ENCODE results near the gene ATP8B3. TPM values are rescaled to one million over a fixed set of nuclear protein-coding genes. Genes with fewer than 3 reads are reported as not detected.

ATP8B3 gene
- total and polyA plus RNA-seq, 2 of the 13 experiments (the other 11 are each of a cell fraction or from before 2014, with no cell fraction given) = 2.6 to 5.9 TPM

DNA sequence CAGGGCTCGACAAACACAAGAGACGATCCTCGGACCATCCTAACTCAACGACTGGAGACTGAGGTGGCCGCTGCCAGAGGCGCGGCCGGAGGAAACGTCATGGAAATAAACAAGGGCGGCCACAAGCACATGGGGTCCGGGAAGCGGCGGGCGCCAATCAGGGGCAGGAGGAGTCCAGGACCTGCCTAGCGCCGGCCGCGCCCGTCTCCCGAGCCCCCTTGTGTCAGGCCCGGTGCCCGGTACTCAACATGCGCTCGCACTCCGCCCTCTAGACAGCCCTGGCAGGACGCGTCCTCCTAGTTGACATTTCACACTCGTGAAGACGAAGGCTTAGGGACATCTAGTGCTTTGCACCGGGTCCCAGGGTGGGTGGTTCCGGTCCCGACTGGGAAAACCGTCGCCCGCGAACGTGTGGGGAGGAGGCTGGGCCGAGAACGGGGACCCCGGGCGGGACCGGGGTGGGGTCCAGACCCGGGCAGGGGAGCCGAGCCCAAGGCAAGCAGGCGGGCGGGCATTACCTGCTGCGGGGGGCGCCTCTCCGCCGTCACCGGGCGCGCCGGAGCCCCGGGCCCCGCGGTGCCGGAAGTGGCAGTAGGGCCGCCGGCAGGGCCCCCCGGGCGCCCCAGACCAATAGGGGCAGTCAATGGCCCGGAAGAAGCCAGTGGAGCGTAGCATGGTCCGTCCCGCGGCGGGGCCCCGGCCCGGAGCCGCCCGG is 35.8 kb upstream of the ATP8B3 start (continued):
- TF ChIP-seq XRCC5 (optimal IDR thresholded peaks at IDR 0.05; ENCODE audit: low read length) = peak; percentile 17
- no peak for TF ChIP-seq THAP9 (CRISPR knock-in tag; IDR thresholded peaks at IDR 0.05; ENCODE audit: borderline replicate concordance)
- no peak for TF ChIP-seq NFKB2 (CRISPR knock-in tag; IDR thresholded peaks at IDR 0.05; ENCODE audit: borderline replicate concordance)
- TF ChIP-seq, protein P1, sequence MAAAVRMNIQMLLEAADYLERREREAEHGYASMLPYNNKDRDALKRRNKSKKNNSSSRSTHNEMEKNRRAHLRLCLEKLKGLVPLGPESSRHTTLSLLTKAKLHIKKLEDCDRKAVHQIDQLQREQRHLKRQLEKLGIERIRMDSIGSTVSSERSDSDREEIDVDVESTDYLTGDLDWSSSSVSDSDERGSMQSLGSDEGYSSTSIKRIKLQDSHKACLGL (CRISPR knock-in tag; IDR thresholded peaks at IDR 0.05) = no peak
- TF ChIP-seq ZNF570 (CRISPR knock-in tag; IDR thresholded peaks at IDR 0.05; ENCODE audit: borderline replicate concordance) = no peak
- TF ChIP-seq, protein P2, sequence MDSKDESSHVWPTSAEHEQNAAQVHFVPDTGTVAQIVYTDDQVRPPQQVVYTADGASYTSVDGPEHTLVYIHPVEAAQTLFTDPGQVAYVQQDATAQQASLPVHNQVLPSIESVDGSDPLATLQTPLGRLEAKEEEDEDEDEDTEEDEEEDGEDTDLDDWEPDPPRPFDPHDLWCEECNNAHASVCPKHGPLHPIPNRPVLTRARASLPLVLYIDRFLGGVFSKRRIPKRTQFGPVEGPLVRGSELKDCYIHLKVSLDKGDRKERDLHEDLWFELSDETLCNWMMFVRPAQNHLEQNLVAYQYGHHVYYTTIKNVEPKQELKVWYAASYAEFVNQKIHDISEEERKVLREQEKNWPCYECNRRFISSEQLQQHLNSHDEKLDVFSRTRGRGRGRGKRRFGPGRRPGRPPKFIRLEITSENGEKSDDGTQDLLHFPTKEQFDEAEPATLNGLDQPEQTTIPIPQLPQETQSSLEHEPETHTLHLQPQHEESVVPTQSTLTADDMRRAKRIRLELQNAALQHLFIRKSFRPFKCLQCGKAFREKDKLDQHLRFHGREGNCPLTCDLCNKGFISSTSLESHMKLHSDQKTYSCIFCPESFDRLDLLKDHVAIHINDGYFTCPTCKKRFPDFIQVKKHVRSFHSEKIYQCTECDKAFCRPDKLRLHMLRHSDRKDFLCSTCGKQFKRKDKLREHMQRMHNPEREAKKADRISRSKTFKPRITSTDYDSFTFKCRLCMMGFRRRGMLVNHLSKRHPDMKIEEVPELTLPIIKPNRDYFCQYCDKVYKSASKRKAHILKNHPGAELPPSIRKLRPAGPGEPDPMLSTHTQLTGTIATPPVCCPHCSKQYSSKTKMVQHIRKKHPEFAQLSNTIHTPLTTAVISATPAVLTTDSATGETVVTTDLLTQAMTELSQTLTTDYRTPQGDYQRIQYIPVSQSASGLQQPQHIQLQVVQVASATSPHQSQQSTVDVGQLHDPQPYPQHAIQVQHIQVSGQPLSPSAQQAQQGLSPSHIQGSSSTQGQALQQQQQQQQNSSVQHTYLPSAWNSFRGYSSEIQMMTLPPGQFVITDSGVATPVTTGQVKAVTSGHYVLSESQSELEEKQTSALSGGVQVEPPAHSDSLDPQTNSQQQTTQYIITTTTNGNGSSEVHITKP (CRISPR knock-in tag; IDR thresholded peaks at IDR 0.05; ENCODE audit: low read depth) = no peak
- no peak for TF ChIP-seq ZNF512B (CRISPR knock-in tag; IDR thresholded peaks at IDR 0.05; ENCODE audit: borderline replicate concordance)
- no peak for TF ChIP-seq ZNF660 (CRISPR knock-in tag; IDR thresholded peaks at IDR 0.05; ENCODE audit: borderline replicate concordance, low read depth)
- TF ChIP-seq ZC3H13 (CRISPR knock-in tag; IDR thresholded peaks at IDR 0.05) = no peak
- TF ChIP-seq HMGA1 (CRISPR knock-in tag; conservative IDR thresholded peaks at IDR 0.05) = no peak
- no peak; the same call in 1 of the 2 replicates for TF ChIP-seq SALL2 (CRISPR knock-in tag; IDR thresholded peaks at IDR 0.05)
- peak; percentile 1; the same call in 1 of the 2 replicates for TF ChIP-seq ZBTB21 (CRISPR knock-in tag; IDR thresholded peaks at IDR 0.05)
- TF ChIP-seq HOXA3 (CRISPR knock-in tag; IDR thresholded peaks at IDR 0.05) = no peak
- TF ChIP-seq ZNF446 (CRISPR knock-in tag; IDR thresholded peaks at IDR 0.05) = no peak
- no peak for TF ChIP-seq ZNF639 (CRISPR knock-in tag; conservative IDR thresholded peaks at IDR 0.05)
- TF ChIP-seq, protein P3, sequence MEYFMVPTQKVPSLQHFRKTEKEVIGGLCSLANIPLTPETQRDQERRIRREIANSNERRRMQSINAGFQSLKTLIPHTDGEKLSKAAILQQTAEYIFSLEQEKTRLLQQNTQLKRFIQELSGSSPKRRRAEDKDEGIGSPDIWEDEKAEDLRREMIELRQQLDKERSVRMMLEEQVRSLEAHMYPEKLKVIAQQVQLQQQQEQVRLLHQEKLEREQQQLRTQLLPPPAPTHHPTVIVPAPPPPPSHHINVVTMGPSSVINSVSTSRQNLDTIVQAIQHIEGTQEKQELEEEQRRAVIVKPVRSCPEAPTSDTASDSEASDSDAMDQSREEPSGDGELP (IDR thresholded peaks at IDR 0.05; ENCODE audit: borderline replicate concordance, low read depth) = no peak
